GM21576 (cell line): Measurements from ENCODE around the gene TBC1D10B.
"Not testable (repeated sequence)": the region's sequence is repeated elsewhere in the genome, so short reads cannot be mapped to it uniquely, and the experiment has no call there.

Experiments used
- ATAC-seq: cut with Tn5 transposase; IDR thresholded peaks from one replicate; pipeline ENCODE4 v1.9.1; 2021; ENCODE audit warnings: mild to moderate bottlenecking, moderate library complexity; ENCODE audit not compliant: unreplicated experiment

Gene TBC1D10B

GRCh38 chr16:30397776-30398660 is 27.7 kb upstream of the TBC1D10B start:
- ATAC-seq, result no peak

GRCh38 chr16:30397056-30397455 is 26.8 kb upstream of the TBC1D10B start:
- no peak for ATAC-seq

- not testable (repeated sequence) for ATAC-seq
These were observed 26.3 kb upstream of the TBC1D10B start for GRCh38 chr16:30396627-30397026.

- ATAC-seq, result no peak
These were observed 25.8 kb upstream of the TBC1D10B start for GRCh38 chr16:30395992-30396585.

GRCh38 chr16:30395155-30395991 is 25.1 kb upstream of the TBC1D10B start, which contains the start of gene ZNF48:
TSS of gene ZNF48 (plus strand) at chr16:30395420. CDS start at chr16:30395795, 375 bp downstream.
- ATAC-seq, result peak; percentile 58

- no peak for ATAC-seq
These were observed 24.4 kb upstream of the TBC1D10B start for GRCh38 chr16:30394592-30395154.

GRCh38 chr16:30383521-30383920 is 13.2 kb upstream of the TBC1D10B start:
- no peak for ATAC-seq

GRCh38 chr16:30382111-30382881 is 12.0 kb upstream of the TBC1D10B start, which contains the start of gene SEPTIN1:
TSS of gene SEPTIN1 (minus strand) at chr16:30382561. CDS start at chr16:30382542, 19 bp downstream.
- no peak for ATAC-seq

GRCh38 chr16:30381291-30382041 is 11.2 kb upstream of the TBC1D10B start:
- ATAC-seq, result no peak

- no peak for ATAC-seq
These were observed 10.5 kb upstream of the TBC1D10B start for GRCh38 chr16:30380803-30381208.

GRCh38 chr16:30380072-30380802 is 9.9 kb upstream of the TBC1D10B start:
- ATAC-seq, result no peak

- no peak for ATAC-seq
These were observed 9.0 kb upstream of the TBC1D10B start for GRCh38 chr16:30379158-30379783.

GRCh38 chr16:30378236-30379157 is 8.2 kb upstream of the TBC1D10B start:
- peak; percentile 85 for ATAC-seq

- ATAC-seq, result peak; percentile 31
These were observed 7.5 kb upstream of the TBC1D10B start for GRCh38 chr16:30377812-30378235.

- no peak for ATAC-seq
These were observed 6.9 kb upstream of the TBC1D10B start for GRCh38 chr16:30377050-30377811.

- no peak for ATAC-seq
These were observed 6.2 kb upstream of the TBC1D10B start for GRCh38 chr16:30376461-30376902.
